GM03348 (cell line): ENCODE results near the gene STKLD1.

Experiments
- DNase-seq: peaks from one replicate; pipeline ENCODE4 v3.0.0; 2012; ENCODE audit warnings: low spot score

The STKLD1 gene

GRCh38 chr9:133417541-133418461 is 41.6 kb downstream of the STKLD1 start, which contains the start of gene REXO4:
REXO4 (minus strand) TSS chr9:133418010; CDS start chr9:133417844, 166 bp downstream.
- peak; percentile 92 for DNase-seq

- DNase-seq: no peak
These were observed 42.8 kb downstream of the STKLD1 start for GRCh38 chr9:133419005-133419404.

- no peak for DNase-seq
These were observed 44.2 kb downstream of the STKLD1 start for GRCh38 chr9:133420392-133420827.

GRCh38 chr9:133421615-133422542 is 45.7 kb downstream of the STKLD1 start, which contains the start of gene ADAMTS13:
ADAMTS13 (plus strand) TSS chr9:133422367; CDS start chr9:133422444, 77 bp downstream.
- no peak for DNase-seq

- no peak for DNase-seq
These were observed 47.0 kb downstream of the STKLD1 start for GRCh38 chr9:133423216-133423615.

GRCh38 chr9:133424187-133424586 is 48.0 kb downstream of the STKLD1 start:
- DNase-seq: no peak

GRCh38 chr9:133425049-133425632 is 49.0 kb downstream of the STKLD1 start:
- no peak for DNase-seq

GRCh38 chr9:133426011-133426410 is 49.8 kb downstream of the STKLD1 start:
- no peak for DNase-seq

GRCh38 chr9:133427658-133428348 is 51.6 kb downstream of the STKLD1 start:
- no peak for DNase-seq

- DNase-seq: no peak
These were observed 52.5 kb downstream of the STKLD1 start for GRCh38 chr9:133428617-133429101.

GRCh38 chr9:133429214-133429613 is 53.0 kb downstream of the STKLD1 start:
- DNase-seq: no peak

- peak; percentile 56 for DNase-seq
These were observed 53.5 kb downstream of the STKLD1 start for GRCh38 chr9:133429641-133430161.

- DNase-seq: no peak
These were observed 54.1 kb downstream of the STKLD1 start for GRCh38 chr9:133430244-133430643.

GRCh38 chr9:133433351-133433843 is 57.2 kb downstream of the STKLD1 start:
- DNase-seq: no peak

GRCh38 chr9:133436681-133437080 is 60.5 kb downstream of the STKLD1 start:
- no peak for DNase-seq

GRCh38 chr9:133437753-133438531 is 61.8 kb downstream of the STKLD1 start:
- DNase-seq: no peak

GRCh38 chr9:133439337-133439736 is 63.2 kb downstream of the STKLD1 start:
- DNase-seq: no peak

- no peak for DNase-seq
These were observed 64.7 kb downstream of the STKLD1 start for GRCh38 chr9:133440874-133441273.

- no peak for DNase-seq
These were observed 65.4 kb downstream of the STKLD1 start for GRCh38 chr9:133441571-133441970.

GRCh38 chr9:133443248-133443647 is 67.1 kb downstream of the STKLD1 start:
- DNase-seq: no peak
